Prostate gland (tissue), 2 donors: ENCODE measurements around the gene ETNPPL.

Experiments
- POLR2A ChIP-seq: fragments of 450-650 bp; IDR thresholded peaks from one replicate; pipeline ENCODE4 v1.6.1; 2016; ENCODE audit warnings: antibody characterized with exemption, mild to moderate bottlenecking
- TF ChIP-seq, protein P1 (sequence below), 4 experiments: fragments of 200-600 bp in 2 of 4; fragments of 450-650 bp in 2 of 4; sonication (generic) in 2 of 4; IDR thresholded peaks; 1 replicate in 3 of 4; 2 replicates in 1 of 4; pipeline ENCODE4 v1.5.1; 2016 to 2019; ENCODE audit warnings: antibody characterized with exemption in 4 of 4, mild to moderate bottlenecking in 2 of 4, moderate library complexity in 2 of 4

DNA sequence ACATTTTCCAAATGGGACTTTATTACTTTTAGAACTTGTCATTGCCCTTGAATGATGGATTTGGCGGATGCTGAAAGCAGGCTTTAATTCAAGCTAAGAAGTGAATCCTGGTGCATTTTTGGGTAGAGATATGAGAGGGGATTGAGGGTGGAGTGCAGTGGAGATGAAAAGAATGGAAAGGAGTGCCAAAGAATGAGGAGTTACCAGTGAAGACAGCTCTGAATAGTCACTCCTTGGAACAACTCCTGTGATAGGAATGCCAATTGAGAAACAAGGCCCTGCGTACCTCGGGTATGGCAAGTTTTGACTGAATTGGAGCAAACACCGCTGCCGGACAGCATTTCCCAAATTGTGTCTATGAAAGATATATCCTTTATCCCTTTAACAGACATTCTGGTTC is 36.5 kb upstream of the ETNPPL start:
- TF ChIP-seq, protein P1, sequence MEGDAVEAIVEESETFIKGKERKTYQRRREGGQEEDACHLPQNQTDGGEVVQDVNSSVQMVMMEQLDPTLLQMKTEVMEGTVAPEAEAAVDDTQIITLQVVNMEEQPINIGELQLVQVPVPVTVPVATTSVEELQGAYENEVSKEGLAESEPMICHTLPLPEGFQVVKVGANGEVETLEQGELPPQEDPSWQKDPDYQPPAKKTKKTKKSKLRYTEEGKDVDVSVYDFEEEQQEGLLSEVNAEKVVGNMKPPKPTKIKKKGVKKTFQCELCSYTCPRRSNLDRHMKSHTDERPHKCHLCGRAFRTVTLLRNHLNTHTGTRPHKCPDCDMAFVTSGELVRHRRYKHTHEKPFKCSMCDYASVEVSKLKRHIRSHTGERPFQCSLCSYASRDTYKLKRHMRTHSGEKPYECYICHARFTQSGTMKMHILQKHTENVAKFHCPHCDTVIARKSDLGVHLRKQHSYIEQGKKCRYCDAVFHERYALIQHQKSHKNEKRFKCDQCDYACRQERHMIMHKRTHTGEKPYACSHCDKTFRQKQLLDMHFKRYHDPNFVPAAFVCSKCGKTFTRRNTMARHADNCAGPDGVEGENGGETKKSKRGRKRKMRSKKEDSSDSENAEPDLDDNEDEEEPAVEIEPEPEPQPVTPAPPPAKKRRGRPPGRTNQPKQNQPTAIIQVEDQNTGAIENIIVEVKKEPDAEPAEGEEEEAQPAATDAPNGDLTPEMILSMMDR (IDR thresholded peaks at IDR 0.05): no peak
- TF ChIP-seq POLR2A: no peak
